Measurements from ENCODE around the gene ZFP91. TPM values are rescaled to one million over a fixed set of nuclear protein-coding genes. Genes with fewer than 3 reads are reported as not detected.

The ZFP91 gene
- total RNA-seq, 2 experiments from 2014 or later, result 37.2 to 38.0 TPM

DNA sequence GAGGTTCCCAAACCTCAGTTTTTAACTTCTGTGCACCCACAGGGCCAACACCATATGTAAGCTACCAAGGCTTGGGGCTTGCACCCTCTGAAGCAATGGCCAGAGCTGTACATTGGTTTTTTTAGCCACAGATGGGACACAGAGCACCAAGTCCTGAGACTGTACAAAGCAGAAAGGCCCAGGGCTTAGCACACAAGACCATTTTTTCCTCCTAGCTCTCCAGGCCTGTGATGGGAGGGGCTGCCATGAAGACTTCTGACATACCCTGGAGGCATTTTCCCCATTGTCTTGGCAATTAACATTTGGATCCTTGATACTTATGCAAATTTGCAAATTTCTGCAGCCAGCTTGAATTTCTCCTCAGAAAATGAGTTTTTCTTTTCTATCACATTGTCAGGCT lies 67.0 kb downstream of the ZFP91 start:
- Mint-ChIP-seq H3K9me3 (peaks cover 13% of the 10 kb centered on the region), H3K4me3 (no peak overlapping the region), H3K27ac (no peak overlapping the region), H3K4me1 (ENCODE audit: low read depth) (peaks cover 9% of the 10 kb centered on the region), H3K36me3 (ENCODE audit: low read depth) (no peaks in the 10 kb centered on the region), H3K27me3 (no peaks in the 10 kb centered on the region)
- intact Hi-C loops (cut with micrococcal nuclease), result no loop called here
- TF ChIP-seq, protein P1, sequence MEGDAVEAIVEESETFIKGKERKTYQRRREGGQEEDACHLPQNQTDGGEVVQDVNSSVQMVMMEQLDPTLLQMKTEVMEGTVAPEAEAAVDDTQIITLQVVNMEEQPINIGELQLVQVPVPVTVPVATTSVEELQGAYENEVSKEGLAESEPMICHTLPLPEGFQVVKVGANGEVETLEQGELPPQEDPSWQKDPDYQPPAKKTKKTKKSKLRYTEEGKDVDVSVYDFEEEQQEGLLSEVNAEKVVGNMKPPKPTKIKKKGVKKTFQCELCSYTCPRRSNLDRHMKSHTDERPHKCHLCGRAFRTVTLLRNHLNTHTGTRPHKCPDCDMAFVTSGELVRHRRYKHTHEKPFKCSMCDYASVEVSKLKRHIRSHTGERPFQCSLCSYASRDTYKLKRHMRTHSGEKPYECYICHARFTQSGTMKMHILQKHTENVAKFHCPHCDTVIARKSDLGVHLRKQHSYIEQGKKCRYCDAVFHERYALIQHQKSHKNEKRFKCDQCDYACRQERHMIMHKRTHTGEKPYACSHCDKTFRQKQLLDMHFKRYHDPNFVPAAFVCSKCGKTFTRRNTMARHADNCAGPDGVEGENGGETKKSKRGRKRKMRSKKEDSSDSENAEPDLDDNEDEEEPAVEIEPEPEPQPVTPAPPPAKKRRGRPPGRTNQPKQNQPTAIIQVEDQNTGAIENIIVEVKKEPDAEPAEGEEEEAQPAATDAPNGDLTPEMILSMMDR (IDR thresholded peaks at IDR 0.05), result no peak
- no peak for DNase-seq
- ChIA-PET POLR2A (no interaction called here), CTCF (interaction anchor here (0.8 to 2.6 kb wide), 3 partner anchors 9 to 17 kb away, joined by 3 to 8 read pairs (median 7); no protein-coding TSS in a partner anchor)
- no peak for ATAC-seq

- ATAC-seq, result no peak
- Mint-ChIP-seq H3K36me3 (ENCODE audit: low read depth) (no peaks in the 10 kb centered on the region), H3K4me1 (ENCODE audit: low read depth) (no peaks in the 10 kb centered on the region), H3K9me3 (peaks cover 13% of the 10 kb centered on the region), H3K4me3 (no peak overlapping the region), H3K27ac (no peak overlapping the region), H3K27me3 (no peaks in the 10 kb centered on the region)
- TF ChIP-seq, protein P1 (IDR thresholded peaks at IDR 0.05), result no peak
- ChIA-PET POLR2A (no interaction called here), CTCF (interaction anchor here (0.9 to 2.6 kb wide), 3 partner anchors 10 to 79 kb away, joined by 4 to 8 read pairs (median 7); no protein-coding TSS in a partner anchor)
- DNase-seq, result no peak
- intact Hi-C loops (cut with micrococcal nuclease), result no loop called here
Measured at GRCh38 chr11:58647141-58647699, 68.4 kb downstream of the ZFP91 start.

GRCh38 chr11:58647866-58648265 lies 69.0 kb downstream of the ZFP91 start:
- ChIA-PET CTCF (interaction anchor here (2.0 to 2.6 kb wide), 2 partner anchors 11 to 19 kb away, joined by 7 to 8 read pairs; no protein-coding TSS in a partner anchor), POLR2A (no interaction called here)
- H3K36me3 Mint-ChIP-seq (ENCODE audit: low read depth), result no peaks in the 10 kb centered on the region
- TF ChIP-seq, protein P1 (IDR thresholded peaks at IDR 0.05), result no peak
- peaks cover 13% of the 10 kb centered on the region for H3K9me3 Mint-ChIP-seq
- H3K27me3 Mint-ChIP-seq, result no peaks in the 10 kb centered on the region
- DNase-seq (no peak), ATAC-seq (no peak)
- intact Hi-C loops (cut with micrococcal nuclease), result no loop called here
- H3K4me1 Mint-ChIP-seq (ENCODE audit: low read depth), result no peaks in the 10 kb centered on the region
- H3K27ac Mint-ChIP-seq, result no peak overlapping the region
- H3K4me3 Mint-ChIP-seq, result no peak overlapping the region

GRCh38 chr11:58649623-58650022 lies 70.8 kb downstream of the ZFP91 start:
- POLR2A ChIA-PET, result interaction anchor here (1.0 kb wide), 1 partner anchor 19 kb away, joined by 3 read pairs; no protein-coding TSS in a partner anchor
- DNase-seq, result no peak
- peaks cover 10% of the 10 kb centered on the region for H3K4me1 Mint-ChIP-seq (ENCODE audit: low read depth)
- H3K9me3 Mint-ChIP-seq, result peaks cover 13% of the 10 kb centered on the region
- no peak overlapping the region for H3K27ac Mint-ChIP-seq
- no peaks in the 10 kb centered on the region for H3K36me3 Mint-ChIP-seq (ENCODE audit: low read depth)
- ATAC-seq, result no peak
- intact Hi-C loops (cut with micrococcal nuclease), result loop anchor here (10.0 kb wide), 2 partner anchors 65 to 415 kb away; no protein-coding TSS in a partner anchor
- H3K4me3 Mint-ChIP-seq, result no peak overlapping the region
- TF ChIP-seq, protein P1 (IDR thresholded peaks at IDR 0.05), result no peak
- CTCF ChIA-PET, result no interaction called here
- no peaks in the 10 kb centered on the region for H3K27me3 Mint-ChIP-seq

- DNase-seq (no peak), ATAC-seq (no peak)
- H3K4me3 Mint-ChIP-seq, result no peak overlapping the region
- ChIA-PET POLR2A (interaction anchor here (1.0 kb wide), 1 partner anchor 20 kb away, joined by 3 read pairs; no protein-coding TSS in a partner anchor), CTCF (interaction anchor here (1.2 kb wide), 1 partner anchor 21 kb away, joined by 3 read pairs; no protein-coding TSS in a partner anchor)
- TF ChIP-seq, protein P1 (IDR thresholded peaks at IDR 0.05), result no peak
- no peaks in the 10 kb centered on the region for H3K27me3 Mint-ChIP-seq
- peaks cover 19% of the 10 kb centered on the region for H3K4me1 Mint-ChIP-seq (ENCODE audit: low read depth)
- no peak overlapping the region for H3K27ac Mint-ChIP-seq
- intact Hi-C loops (cut with micrococcal nuclease), result loop anchor here (10.0 kb wide), 2 partner anchors 64 to 414 kb away; no protein-coding TSS in a partner anchor
- no peaks in the 10 kb centered on the region for H3K36me3 Mint-ChIP-seq (ENCODE audit: low read depth)
- H3K9me3 Mint-ChIP-seq, result peaks cover 11% of the 10 kb centered on the region
Measured at GRCh38 chr11:58650496-58650895, 71.6 kb downstream of the ZFP91 start.

All from activated CD8-positive, alpha-beta T cell treated with anti-CD3 and anti-CD28 coated beads for 36 hours (primary cell).